GM12878 (cell line): ENCODE measurements around the gene ME2. TPM values are rescaled to one million over a fixed set of nuclear protein-coding genes. Genes with fewer than 3 reads are reported as not detected.

Source experiments
- ATAC-seq: fragments of 200-7000 bp; cut with Tn5 transposase; 3 replicates; pipeline ENCODE4 v1.9.1; 2020; ENCODE audit warnings: mild to moderate bottlenecking, moderate library complexity
- BruUV-seq: library from RNA; stranded (reverse); fragments of 400-500 nt; replicated peaks from 2 replicates; lab custom pipeline; 2021; lab: Mats Ljungman, UMichigan
- CTCF ChIA-PET: fragments of 300-600 bp; sonication (Branson Sonifier 250); formaldehyde crosslinking; extraction: SDS; loops from one replicate; lab custom pipeline; 2021; ENCODE audit warnings: inconsistent platforms; lab: Yijun Ruan, JAX
- POLR2A ChIA-PET: fragments of 350-600 bp; formaldehyde crosslinking; extraction: SDS; loops from one replicate; lab custom pipeline; 2021; ENCODE audit warnings: inconsistent platforms; lab: Charles Lee
- RAD21 ChIA-PET: fragments of 300-600 bp; sonication (Branson Sonifier 250); formaldehyde crosslinking; loops from one replicate; lab custom pipeline; 2023; ENCODE audit warnings: antibody characterized with exemption; ENCODE audit not compliant: unreplicated experiment; lab: Charles Lee
- SMC1A ChIA-PET: fragments of 300-600 bp; sonication (Branson Sonifier 250); formaldehyde crosslinking; loops from one replicate; lab custom pipeline; 2023; ENCODE audit not compliant: unreplicated experiment, uncharacterized antibody; lab: Charles Lee
- DNase-seq: peaks from one replicate; pipeline ENCODE4 v3.0.0-alpha.2; 2011; ENCODE audit warnings: low read depth, low spot score
- FAIRE-seq: peaks from 3 replicates; lab custom pipeline; 2011; peaks lifted over from hg19 to GRCh38; lab: Jason Lieb, UNC
- H2AFZ ChIP-seq: 2 replicates; pipeline ENCODE4 v1.6.0; 2011; ENCODE audit warnings: low read depth, low read length, control low read depth; ENCODE audit not compliant: control insufficient read depth
- H3K27ac ChIP-seq: 2 replicates; pipeline ENCODE4 v1.5.1; 2011; ENCODE audit warnings: control low read depth; ENCODE audit not compliant: control insufficient read depth, insufficient read depth
- H3K27me3 ChIP-seq, 2 experiments: replicated peaks in 1 of 2; 2 replicates each; pipeline versions ENCODE4 v1.6.0 to v1.6.1; 2011; ENCODE audit warnings: low read length in 1 of 2; ENCODE audit not compliant: control insufficient read depth in 2 of 2, insufficient read depth in 2 of 2
- H3K36me3 ChIP-seq, 2 experiments: 2 replicates each; pipeline ENCODE4 v1.5.1; 2011; ENCODE audit warnings: low read length in 1 of 2; ENCODE audit not compliant: control insufficient read depth in 2 of 2, insufficient read depth in 2 of 2
- H3K4me1 ChIP-seq: 2 replicates; pipeline ENCODE4 v1.6.1; 2011; ENCODE audit warnings: mild to moderate bottlenecking, low read length, moderate library complexity, mixed read lengths; ENCODE audit not compliant: control insufficient read depth, insufficient read depth
- H3K4me2 ChIP-seq: 2 replicates; pipeline ENCODE4 v1.6.0; 2011; ENCODE audit warnings: control low read depth; ENCODE audit not compliant: control insufficient read depth, insufficient read depth
- H3K4me3 ChIP-seq: fragments of 200-600 bp; sonication (generic); 2 replicates; pipeline ENCODE4 v1.5.1; 2016
- H3K79me2 ChIP-seq: 2 replicates; pipeline ENCODE4 v1.6.0; 2011; ENCODE audit warnings: low read length; ENCODE audit not compliant: control insufficient read depth, insufficient read depth
- H3K9ac ChIP-seq: 2 replicates; pipeline ENCODE4 v1.8.0; 2011; ENCODE audit warnings: low read length, control low read depth, mixed read lengths; ENCODE audit not compliant: control insufficient read depth, insufficient read depth
- H3K9me3 ChIP-seq: replicated peaks from 3 replicates; pipeline ENCODE4 v1.5.1; 2011; ENCODE audit warnings: mild to moderate bottlenecking, low read length; ENCODE audit not compliant: control insufficient read depth, insufficient read depth
- H4K20me1 ChIP-seq: 2 replicates; pipeline ENCODE4 v1.6.0; 2011; ENCODE audit not compliant: control insufficient read depth, insufficient read depth
- BCL11A ChIP-seq: IDR thresholded peaks from 2 replicates; pipeline ENCODE4 v1.6.1; 2011; ENCODE audit warnings: low read depth, low read length
- CEBPZ ChIP-seq: fragments of 150-350 bp; IDR thresholded peaks from 2 replicates; pipeline ENCODE4 v1.6.1; 2016; ENCODE audit warnings: low read depth, low read length
- MEF2B ChIP-seq: fragments of 450-650 bp; IDR thresholded peaks from 2 replicates; pipeline ENCODE4 v1.6.1; 2018; ENCODE audit warnings: mild to moderate bottlenecking, moderate library complexity; ENCODE audit not compliant: partially characterized antibody, poor library complexity, severe bottlenecking
- NBN ChIP-seq: fragments of 450-650 bp; IDR thresholded peaks from 2 replicates; pipeline ENCODE4 v1.6.1; 2016
- POLR2AphosphoS2 ChIP-seq: IDR thresholded peaks from 2 replicates; pipeline ENCODE4 v1.6.1; 2011; ENCODE audit warnings: low read depth, mild to moderate bottlenecking, low read length, improper control_type of control experiment, moderate library complexity
- SREBF2 ChIP-seq: IDR thresholded peaks from 2 replicates; pipeline ENCODE4 v1.6.1; 2012; ENCODE audit warnings: mild to moderate bottlenecking, low read length
- TBL1XR1 ChIP-seq: IDR thresholded peaks from 2 replicates; pipeline ENCODE4 v1.6.1; 2012; ENCODE audit warnings: low read depth, low read length, improper control_type of control experiment
- TCF12 ChIP-seq: IDR thresholded peaks from 2 replicates; pipeline ENCODE4 v1.6.1; 2011; ENCODE audit warnings: low read depth, mild to moderate bottlenecking, low read length
- WRNIP1 ChIP-seq: IDR thresholded peaks from 2 replicates; pipeline ENCODE4 v1.6.1; 2011; ENCODE audit warnings: low read depth, low read length, improper control_type of control experiment, borderline replicate concordance
- WGBS: methylation state at CpG from one replicate; pipeline ENCODE4 v1.1.6; 2016; ENCODE audit warnings: low lambda C conversion rate; ENCODE audit not compliant: insufficient replicate concordance, insufficient coverage; ENCODE audit errors: missing lambda C conversion rate; 5-methylcytosine and 5-hydroxymethylcytosine counted together
- in situ Hi-C: fragments of 300-500 bp; cut with MboI; formaldehyde crosslinking; loops from 9 replicates; pipeline ENCODE4 v1.14.3; 2018; ENCODE audit warnings: mixed read lengths
- intact Hi-C: fragments of 100-400 bp; cut with micrococcal nuclease; formaldehyde crosslinking; loops from one replicate; pipeline ENCODE4 v1.14.2; 2022; ENCODE audit not compliant: unreplicated experiment
- polyA plus RNA-seq, 11 experiments: library from polyadenylated mRNA; depleted of rRNA in 4 of 11; unstranded in 6 of 11; stranded (reverse) in 5 of 11; fragments of >200 nt; fragmentation: Nextera tagmentation in 4 of 11; fragmentation: Illumina TruSeq in 1 of 11; extraction: Ambion mirVana in 4 of 11; extraction: Trizol in 1 of 11; gene quantifications; 1 replicate in 1 of 11; 2 replicates in 10 of 11; pipeline versions ENCODE4 v1.2.1 to v1.2.3, GENCODE V29; 2011 to 2016; ENCODE audit warnings: inconsistent platforms in 2 of 11, missing spikeins in 2 of 11, low read depth in 1 of 11
- total RNA-seq, 4 experiments: library from RNA; depleted of rRNA in 3 of 4; stranded (reverse); fragments of >200 nt in 3 of 4; fragmentation: Illumina TruSeq in 1 of 4; extraction: Trizol in 1 of 4; gene quantifications; 2 replicates each; pipeline versions ENCODE4 v1.2.1 to v1.2.3, GENCODE V29; 2013 to 2021
- TF ChIP-seq, protein P1 (sequence below): fragments of 450-650 bp; IDR thresholded peaks from 2 replicates; pipeline ENCODE4 v1.6.1; 2017; ENCODE audit warnings: mild to moderate bottlenecking, moderate library complexity
- TF ChIP-seq, protein P2 (sequence below): IDR thresholded peaks from 2 replicates; pipeline ENCODE4 v1.6.1; 2011; ENCODE audit warnings: low read depth, mild to moderate bottlenecking, low read length, moderate library complexity, borderline replicate concordance; ENCODE audit errors: extremely low read depth

The ME2 gene
- total and polyA plus RNA-seq, 10 of the 15 experiments (the other 5 are each of a cell fraction or from before 2014, with no cell fraction given), result 41.3 to 155 (median 133) TPM

GRCh38 chr18:50989711-50990110 lies 110.8 kb downstream of the ME2 start:
- SMC1A ChIA-PET, result no interaction called here
- no peak for DNase-seq
- CTCF ChIA-PET, result no interaction called here

More at GRCh38 chr18:50989711-50990110, 110.8 kb downstream of the ME2 start:
- peaks cover 0 to 2% of the 10 kb centered on the region in 2 experiments; a peak in 1 of 4 replicates for H3K36me3 ChIP-seq
- H3K27me3 ChIP-seq, result no peaks in the 10 kb centered on the region
- FAIRE-seq (no peak), ATAC-seq (no peak)
- H3K27ac ChIP-seq, result no peak overlapping the region
- H3K79me2 ChIP-seq, result no peaks in the 10 kb centered on the region
- BruUV-seq, result no TSS peak
- intact Hi-C loops (no loop called here), in situ Hi-C loops (no loop called here)
- no peaks in the 10 kb centered on the region for H3K9me3 ChIP-seq
- 65% methylated on average over 3 of the region's 3 CpGs for WGBS
- no peaks in the 10 kb centered on the region for H3K4me1 ChIP-seq
- H3K9ac ChIP-seq, result no peak overlapping the region
- RAD21 ChIA-PET, result no interaction called here
- H4K20me1 ChIP-seq, result no peaks in the 10 kb centered on the region
- H3K4me3 ChIP-seq, result no peak overlapping the region
- no peak overlapping the region for H2AFZ ChIP-seq
- no peak overlapping the region for H3K4me2 ChIP-seq
- POLR2A ChIA-PET, result no interaction called here
- TF ChIP-seq TBL1XR1 (no peak), BCL11A (no peak), POLR2AphosphoS2 (no peak), TCF12 (no peak), WRNIP1 (no peak), MEF2B (no peak), NBN (no peak), SREBF2 (no peak), CEBPZ (no peak)
- TF ChIP-seq, protein P1, sequence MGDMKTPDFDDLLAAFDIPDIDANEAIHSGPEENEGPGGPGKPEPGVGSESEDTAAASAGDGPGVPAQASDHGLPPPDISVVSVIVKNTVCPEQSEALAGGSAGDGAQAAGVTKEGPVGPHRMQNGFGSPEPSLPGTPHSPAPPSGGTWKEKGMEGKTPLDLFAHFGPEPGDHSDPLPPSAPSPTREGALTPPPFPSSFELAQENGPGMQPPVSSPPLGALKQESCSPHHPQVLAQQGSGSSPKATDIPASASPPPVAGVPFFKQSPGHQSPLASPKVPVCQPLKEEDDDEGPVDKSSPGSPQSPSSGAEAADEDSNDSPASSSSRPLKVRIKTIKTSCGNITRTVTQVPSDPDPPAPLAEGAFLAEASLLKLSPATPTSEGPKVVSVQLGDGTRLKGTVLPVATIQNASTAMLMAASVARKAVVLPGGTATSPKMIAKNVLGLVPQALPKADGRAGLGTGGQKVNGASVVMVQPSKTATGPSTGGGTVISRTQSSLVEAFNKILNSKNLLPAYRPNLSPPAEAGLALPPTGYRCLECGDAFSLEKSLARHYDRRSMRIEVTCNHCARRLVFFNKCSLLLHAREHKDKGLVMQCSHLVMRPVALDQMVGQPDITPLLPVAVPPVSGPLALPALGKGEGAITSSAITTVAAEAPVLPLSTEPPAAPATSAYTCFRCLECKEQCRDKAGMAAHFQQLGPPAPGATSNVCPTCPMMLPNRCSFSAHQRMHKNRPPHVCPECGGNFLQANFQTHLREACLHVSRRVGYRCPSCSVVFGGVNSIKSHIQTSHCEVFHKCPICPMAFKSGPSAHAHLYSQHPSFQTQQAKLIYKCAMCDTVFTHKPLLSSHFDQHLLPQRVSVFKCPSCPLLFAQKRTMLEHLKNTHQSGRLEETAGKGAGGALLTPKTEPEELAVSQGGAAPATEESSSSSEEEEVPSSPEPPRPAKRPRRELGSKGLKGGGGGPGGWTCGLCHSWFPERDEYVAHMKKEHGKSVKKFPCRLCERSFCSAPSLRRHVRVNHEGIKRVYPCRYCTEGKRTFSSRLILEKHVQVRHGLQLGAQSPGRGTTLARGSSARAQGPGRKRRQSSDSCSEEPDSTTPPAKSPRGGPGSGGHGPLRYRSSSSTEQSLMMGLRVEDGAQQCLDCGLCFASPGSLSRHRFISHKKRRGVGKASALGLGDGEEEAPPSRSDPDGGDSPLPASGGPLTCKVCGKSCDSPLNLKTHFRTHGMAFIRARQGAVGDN, result no peak
- TF ChIP-seq, protein P2, sequence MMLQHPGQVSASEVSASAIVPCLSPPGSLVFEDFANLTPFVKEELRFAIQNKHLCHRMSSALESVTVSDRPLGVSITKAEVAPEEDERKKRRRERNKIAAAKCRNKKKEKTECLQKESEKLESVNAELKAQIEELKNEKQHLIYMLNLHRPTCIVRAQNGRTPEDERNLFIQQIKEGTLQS, result no peak
